Calu3 (cell line): ENCODE data around the gene PACS2. TPM values are rescaled to one million over a fixed set of nuclear protein-coding genes. Genes with fewer than 3 reads are reported as not detected.
"Not testable (repeated sequence)": the region's sequence is repeated elsewhere in the genome, so short reads cannot be mapped to it uniquely, and the experiment has no call there.

Source experiments
- BruUV-seq: library from RNA; stranded (reverse); fragments of 400-500 nt; replicated peaks from 2 replicates; lab custom pipeline; 2021; lab: Mats Ljungman, UMichigan
- CTCF ChIA-PET: fragments of 300-600 bp; sonication (Branson Sonifier 250); formaldehyde crosslinking; loops from one replicate; lab custom pipeline; 2022; ENCODE audit warnings: antibody characterized with exemption; lab: Charles Lee
- DNase-seq: peaks from one replicate; pipeline ENCODE4 v3.0.0; 2022
- H3K27ac Mint-ChIP-seq: one replicate; pipeline ENCODE4 v1.8.0; 2022; ENCODE audit warnings: mixed read lengths; ENCODE audit not compliant: unreplicated experiment
- H3K27me3 Mint-ChIP-seq: one replicate; pipeline ENCODE4 v1.8.0; 2022; ENCODE audit warnings: mixed read lengths; ENCODE audit not compliant: unreplicated experiment
- H3K36me3 Mint-ChIP-seq: one replicate; pipeline ENCODE4 v1.8.0; 2022; ENCODE audit warnings: mild to moderate bottlenecking, moderate library complexity, mixed read lengths; ENCODE audit not compliant: insufficient read depth, unreplicated experiment
- H3K4me1 Mint-ChIP-seq: one replicate; pipeline ENCODE4 v1.8.0; 2022; ENCODE audit warnings: mild to moderate bottlenecking, low read depth, mixed read lengths; ENCODE audit not compliant: unreplicated experiment
- H3K4me3 Mint-ChIP-seq: one replicate; pipeline ENCODE4 v1.8.0; 2022; ENCODE audit warnings: mild to moderate bottlenecking, low read depth, moderate library complexity, mixed read lengths; ENCODE audit not compliant: unreplicated experiment
- H3K9me3 Mint-ChIP-seq: one replicate; pipeline ENCODE4 v1.8.0; 2022; ENCODE audit warnings: low read depth, mixed read lengths; ENCODE audit not compliant: unreplicated experiment
- CTCF ChIP-seq: fragments of 200-600 bp; IDR thresholded peaks from one replicate; pipeline ENCODE4 v1.8.0; 2022; ENCODE audit warnings: antibody characterized with exemption; ENCODE audit not compliant: unreplicated experiment
- intact Hi-C: fragments of 100-400 bp; cut with micrococcal nuclease; formaldehyde crosslinking; loops from one replicate; pipeline ENCODE4 v1.10.0; 2022; ENCODE audit not compliant: unreplicated experiment
- total RNA-seq: library from RNA; stranded (reverse); gene quantifications from 2 replicates; pipeline ENCODE4 v1.2.3, GENCODE V29; 2022

Gene PACS2
- total RNA-seq, 1 experiment from 2014 or later: 77.3 TPM

- Mint-ChIP-seq H3K4me1 (no peaks in the 10 kb centered on the region), H3K27ac (no peak overlapping the region), H3K4me3 (no peak overlapping the region), H3K36me3 (no peaks in the 10 kb centered on the region), H3K27me3 (no peaks in the 10 kb centered on the region), H3K9me3 (no peaks in the 10 kb centered on the region)
- no TSS peak for BruUV-seq
- DNase-seq: no peak
- CTCF ChIA-PET: no interaction called here
- intact Hi-C loops: no loop called here
- no peak for TF ChIP-seq CTCF
Measured at GRCh38 chr14:105290621-105291346, 23.8 kb upstream of the PACS2 start.

GRCh38 chr14:105292826-105293711 is 21.5 kb upstream of the PACS2 start:
- no peaks in the 10 kb centered on the region for H3K4me1 Mint-ChIP-seq
- H3K36me3 Mint-ChIP-seq: no peaks in the 10 kb centered on the region
- CTCF ChIA-PET: no interaction called here
- no TSS peak for BruUV-seq
- no peak for TF ChIP-seq CTCF
- no peak for DNase-seq
- no peaks in the 10 kb centered on the region for H3K27me3 Mint-ChIP-seq
- H3K4me3 Mint-ChIP-seq: no peak overlapping the region
- intact Hi-C loops: no loop called here
- H3K27ac Mint-ChIP-seq: no peak overlapping the region
- H3K9me3 Mint-ChIP-seq: no peaks in the 10 kb centered on the region

GRCh38 chr14:105294142-105294597 is 20.4 kb upstream of the PACS2 start:
- Mint-ChIP-seq H3K4me1 (no peaks in the 10 kb centered on the region), H3K4me3 (no peak overlapping the region), H3K27me3 (no peaks in the 10 kb centered on the region), H3K27ac (no peak overlapping the region), H3K9me3 (no peaks in the 10 kb centered on the region), H3K36me3 (no peaks in the 10 kb centered on the region)
- TF ChIP-seq CTCF: no peak
- CTCF ChIA-PET: no interaction called here
- BruUV-seq: no TSS peak
- intact Hi-C loops: no loop called here
- DNase-seq: no peak

GRCh38 chr14:105297311-105297710 is 17.2 kb upstream of the PACS2 start:
- CTCF ChIA-PET, H3K4me3 Mint-ChIP-seq, intact Hi-C loops, H3K4me1 Mint-ChIP-seq, H3K27me3 Mint-ChIP-seq, BruUV-seq, H3K27ac Mint-ChIP-seq, DNase-seq, H3K9me3 Mint-ChIP-seq: not testable (repeated sequence)
- H3K36me3 Mint-ChIP-seq: peaks cover 25% of the 10 kb centered on the region
